Measurements from ENCODE around the gene HBB. TPM values are rescaled to one million over a fixed set of nuclear protein-coding genes. Genes with fewer than 3 reads are reported as not detected.
A peak's percentile ranks its signal among the peaks of the same experiment; 100 is the strongest.

HBB gene
- total and polyA plus RNA-seq, 2 of the 4 experiments (the other 2 are of a cell fraction) = 0.24 TPM; not detected in 1

GRCh38 chr11:5240458-5240857 lies 13.6 kb upstream of the HBB start:
- Histone ChIP-seq H3K4me3 (ENCODE audit: insufficient read depth, low read depth, low read length) (no peak overlapping the region), H3K9me1 (ENCODE audit: insufficient read depth, low read length) (peaks cover 5% of the 10 kb centered on the region; the same call in 1 of the 2 replicates), H3K14ac (replicated peaks; ENCODE audit: low read depth, low read length) (no peak overlapping the region), H3K4me2 (ENCODE audit: low read depth, low read length) (no peak overlapping the region), H3K27me3 (ENCODE audit: control insufficient read depth, insufficient read depth, low read length) (no peaks in the 10 kb centered on the region), H3K79me1 (ENCODE audit: low read depth in 1 of 2, low read length in 2 of 2) (no peaks in the 10 kb centered on the region), H2AK9ac (replicated peaks; ENCODE audit: low read depth, low read length, poor library complexity) (no peak overlapping the region), H2BK20ac (ENCODE audit: low read depth, low read length) (no peak overlapping the region), H3K9ac (ENCODE audit: low read depth, low read length) (no peak overlapping the region), H4K8ac (ENCODE audit: low read depth in 2 of 2, low read length in 2 of 2) (no peak overlapping the region), H4K5ac (ENCODE audit: low read depth, low read length) (no peak overlapping the region; the same call in 1 of the 2 replicates), H3K9me3 (ENCODE audit: control insufficient read depth, insufficient read depth, low read length) (no peaks in the 10 kb centered on the region), H2BK120ac (ENCODE audit: low read depth, low read length) (no peak overlapping the region), H2BK15ac (ENCODE audit: low read depth, low read length) (no peak overlapping the region), H3K4ac (ENCODE audit: low read depth, low read length) (no peak overlapping the region), H3K56ac (ENCODE audit: extremely low read depth, insufficient read depth, low read length) (no peak overlapping the region), H4K20me1 (ENCODE audit: insufficient read depth, low read length) (no peaks in the 10 kb centered on the region), H2AK5ac (ENCODE audit: low read depth, low read length) (no peak overlapping the region), H3K36me3 (ENCODE audit: control insufficient read depth, insufficient read depth, low read length) (no peaks in the 10 kb centered on the region), H2BK5ac (ENCODE audit: low read depth, low read length, poor library complexity, severe bottlenecking) (no peak overlapping the region), H3K18ac (ENCODE audit: low read depth, low read length) (peak overlapping the region; percentile 1; the same call in 1 of the 2 replicates), H4K91ac (ENCODE audit: insufficient read depth, low read depth, low read length) (no peak overlapping the region), H3K4me1 (ENCODE audit: control insufficient read depth, insufficient read depth, low read length) (peaks cover 2% of the 10 kb centered on the region; the same call in 1 of the 2 replicates), H2AFZ (replicated peaks; ENCODE audit: low read length, poor library complexity) (no peak overlapping the region), H3K27ac (ENCODE audit: insufficient read depth, low read length) (no peak overlapping the region), H3K23ac (ENCODE audit: low read depth, low read length) (no peak overlapping the region)
- no TSS peak for BruUV-seq (replicated peaks)
- in situ Hi-C loops (cut with MboI; ENCODE audit: low sequenced_read_pairs) (no loop called here), dilution Hi-C loops (cut with HindIII; ENCODE audit: low sequenced_read_pairs, unreplicated experiment) (no loop called here), intact Hi-C loops (cut with micrococcal nuclease) (no loop called here)
- ChIA-PET POLR2A (ENCODE audit: unreplicated experiment) (no interaction called here), CTCF (interaction anchor here (0.6 kb wide), 1 partner anchor 265 kb away, joined by 3 read pairs; no protein-coding TSS in a partner anchor)
- WGBS, 2 experiments (ENCODE audit: extremely low coverage in 2 of 2, insufficient read length in 1 of 2) = 60% methylated on average over 1 of the region's 2 CpGs; no CpG with 5 or more reads in 1 of the 2 experiments
- DNase-seq (no peak), ATAC-seq (ENCODE audit: low read depth) (no peak)
- TF ChIP-seq MAFK (IDR thresholded peaks at IDR 0.05; ENCODE audit: low read depth, low read length) (no peak), RAD21 (IDR thresholded peaks at IDR 0.05; ENCODE audit: low read length) (no peak), MXI1 (IDR thresholded peaks at IDR 0.05; ENCODE audit: borderline replicate concordance, low read depth, low read length) (no peak), ELK1 (IDR thresholded peaks at IDR 0.05; ENCODE audit: borderline replicate concordance, low read depth, low read length) (no peak), NFE2L2 (IDR thresholded peaks at IDR 0.05; ENCODE audit: low read depth, low read length) (no peak), BHLHE40 (IDR thresholded peaks at IDR 0.05; ENCODE audit: low read depth, low read length) (no peak), CHD1 (IDR thresholded peaks at IDR 0.05; ENCODE audit: low read depth, low read length) (no peak), POLR2A (IDR thresholded peaks at IDR 0.05; ENCODE audit: low read depth, low read length) (no peak), FOS (IDR thresholded peaks at IDR 0.05; ENCODE audit: low read depth, low read length) (no peak), SMC3 (IDR thresholded peaks at IDR 0.05; ENCODE audit: low read depth, low read length) (no peak), RCOR1 (IDR thresholded peaks at IDR 0.05; ENCODE audit: insufficient replicate concordance, low read length) (no peak), CEBPB (IDR thresholded peaks at IDR 0.05; ENCODE audit: low read depth, low read length) (no peak), USF2 (IDR thresholded peaks at IDR 0.05; ENCODE audit: low read depth, low read length) (no peak), MAZ (IDR thresholded peaks at IDR 0.05; ENCODE audit: borderline replicate concordance, low read depth, low read length) (no peak), RFX5 (IDR thresholded peaks at IDR 0.05; ENCODE audit: low read depth, low read length) (no peak)
- TF ChIP-seq, protein P1, sequence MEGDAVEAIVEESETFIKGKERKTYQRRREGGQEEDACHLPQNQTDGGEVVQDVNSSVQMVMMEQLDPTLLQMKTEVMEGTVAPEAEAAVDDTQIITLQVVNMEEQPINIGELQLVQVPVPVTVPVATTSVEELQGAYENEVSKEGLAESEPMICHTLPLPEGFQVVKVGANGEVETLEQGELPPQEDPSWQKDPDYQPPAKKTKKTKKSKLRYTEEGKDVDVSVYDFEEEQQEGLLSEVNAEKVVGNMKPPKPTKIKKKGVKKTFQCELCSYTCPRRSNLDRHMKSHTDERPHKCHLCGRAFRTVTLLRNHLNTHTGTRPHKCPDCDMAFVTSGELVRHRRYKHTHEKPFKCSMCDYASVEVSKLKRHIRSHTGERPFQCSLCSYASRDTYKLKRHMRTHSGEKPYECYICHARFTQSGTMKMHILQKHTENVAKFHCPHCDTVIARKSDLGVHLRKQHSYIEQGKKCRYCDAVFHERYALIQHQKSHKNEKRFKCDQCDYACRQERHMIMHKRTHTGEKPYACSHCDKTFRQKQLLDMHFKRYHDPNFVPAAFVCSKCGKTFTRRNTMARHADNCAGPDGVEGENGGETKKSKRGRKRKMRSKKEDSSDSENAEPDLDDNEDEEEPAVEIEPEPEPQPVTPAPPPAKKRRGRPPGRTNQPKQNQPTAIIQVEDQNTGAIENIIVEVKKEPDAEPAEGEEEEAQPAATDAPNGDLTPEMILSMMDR (conservative IDR thresholded peaks at IDR 0.05; ENCODE audit: low read depth, low read length) = no peak
